Right lobe of liver (tissue), 4 donors: ENCODE data around the gene TRABD.

Source experiments
- CTCF ChIP-seq, 4 donors: fragments of 200-600 bp in 3 of 4; fragments of 450-650 bp in 1 of 4; IDR thresholded peaks; one replicate each; pipeline versions ENCODE4 v1.5.1 to v1.8.0; 2016 to 2022; ENCODE audit warnings: antibody characterized with exemption in 4 of 4, mild to moderate bottlenecking in 2 of 4
- POLR2A ChIP-seq: fragments of 450-650 bp; IDR thresholded peaks from one replicate; pipeline ENCODE4 v1.6.1; 2017; ENCODE audit warnings: antibody characterized with exemption, mild to moderate bottlenecking
- donor health status: DM: no; HTN: no; CAD: no.
- donor health status: DM: no; HTN: no; CAD: no.
- donor health status: DM: no; HTN: yes; CAD: no.

GRCh38 chr22:50206599-50206998 is 20.9 kb downstream of the TRABD start:
- TF ChIP-seq CTCF (IDR thresholded peaks at IDR 0.05) (peak; percentile 53 to 78 (median 68)), POLR2A (no peak)
